NCI-H748 (cell line): ENCODE data around the gene STAU1.

ENCODE experiments used
- DNase-seq: peaks from one replicate; lab custom pipeline; 2025; ENCODE audit not compliant: unreplicated experiment; lab: John Stamatoyannopoulos, UW

Gene STAU1

GRCh38 chr20:49078310-49078709 lies 109.8 kb downstream of the STAU1 start:
- no peak for DNase-seq

GRCh38 chr20:49074521-49074920 lies 113.6 kb downstream of the STAU1 start:
- no peak for DNase-seq
